Right cardiac atrium (tissue), 5 donors: ENCODE data around the gene MAT1A. TPM values are rescaled to one million over a fixed set of nuclear protein-coding genes. Genes with fewer than 3 reads are reported as not detected.
A peak's percentile ranks its signal among the peaks of the same experiment; 100 is the strongest.
"Not testable (repeated sequence)": the region's sequence is repeated elsewhere in the genome, so short reads cannot be mapped to it uniquely, and the experiment has no call there.

Experiments used
- ATAC-seq, 2 donors: fragments of 200-7000 bp; cut with Tn5 transposase; one replicate each; pipeline versions ENCODE4 v1.8.0 to v1.9.1; 2020; ENCODE audit warnings: moderate library complexity in 2 of 2, mild to moderate bottlenecking in 1 of 2
- DNase-seq, 3 donors: peaks; one replicate each; pipeline ENCODE4 v3.0.0-alpha.2; 2020
- H3K27ac ChIP-seq: one replicate; pipeline ENCODE4 v1.5.1; 2013; ENCODE audit warnings: mild to moderate bottlenecking, low read length, control low read depth, moderate library complexity
- H3K27me3 ChIP-seq: one replicate; pipeline ENCODE4 v1.6.1; 2013; ENCODE audit not compliant: control insufficient read depth, insufficient read depth
- H3K4me1 ChIP-seq: one replicate; pipeline ENCODE4 v1.6.1; 2013; ENCODE audit warnings: low read length; ENCODE audit not compliant: control insufficient read depth, insufficient read depth
- H3K4me3 ChIP-seq: one replicate; pipeline ENCODE4 v1.5.1; 2013; ENCODE audit warnings: low read length, control low read depth
- H3K9me3 ChIP-seq: one replicate; pipeline ENCODE4 v1.6.1; 2013; ENCODE audit warnings: low read length; ENCODE audit not compliant: control insufficient read depth
- WGBS: extraction: QIAGEN DNeasy Blood & Tissue Kit; methylation state at CpG from one replicate; pipeline ENCODE4 v1.1.7; 2013; 5-methylcytosine and 5-hydroxymethylcytosine counted together
- intact Hi-C, 4 donors: fragments of 100-400 bp; cut with DNase I; formaldehyde crosslinking; loops; one replicate each; pipeline versions ENCODE4 v1.11.0 to v1.14.0; 2022 to 2023
- polyA plus RNA-seq: library from polyadenylated mRNA; stranded (reverse); fragments of 200-250 nt; gene quantifications from one replicate; pipeline ENCODE4 v1.2.3, GENCODE V29; 2013
- total RNA-seq, 4 donors: library from RNA; stranded (reverse); fragmentation: NEBNext Ultra II Directional; extraction: Animal tissue kit (Norgen Biotek cat#: 25700); gene quantifications; one replicate each; pipeline ENCODE4 v1.2.1, GENCODE V29; 2021
- donor health status: healthy with polysubstance abuse.
- donor health status: DM: no; HTN: yes; CAD: no.
- donor health status: DM: no; HTN: no; CAD: no.
- donor health status: DM: no; HTN: yes; CAD: no; lungs with severe emphysema.
- donor health status: DM: yes; HTN: yes; CAD: no.

MAT1A gene
- total and polyA plus RNA-seq, 5 donors = 0.09 to 0.25 (median 0.16) TPM; not detected in 1

GRCh38 chr10:80249906-80250305 lies 39.6 kb downstream of the MAT1A start:
- DNase-seq, H3K27me3 ChIP-seq, H3K4me3 ChIP-seq, H3K4me1 ChIP-seq, H3K27ac ChIP-seq, H3K9me3 ChIP-seq, intact Hi-C loops: not testable (repeated sequence)
- WGBS = 40% methylated on average over 2 of the region's 4 CpGs
- ATAC-seq = peak in 1 of 2 donors; percentile 51

GRCh38 chr10:80247611-80248010 lies 41.8 kb downstream of the MAT1A start:
- ATAC-seq, H3K4me1 ChIP-seq, H3K27me3 ChIP-seq, H3K4me3 ChIP-seq, H3K27ac ChIP-seq, DNase-seq, intact Hi-C loops, H3K9me3 ChIP-seq: not testable (repeated sequence)
- WGBS = 93% methylated on average over 16 of the region's 20 CpGs

- ATAC-seq, H3K4me3 ChIP-seq, DNase-seq, H3K27me3 ChIP-seq, H3K9me3 ChIP-seq, intact Hi-C loops, H3K4me1 ChIP-seq, H3K27ac ChIP-seq: not testable (repeated sequence)
- WGBS = 88% methylated on average over 3 of the region's 3 CpGs
Measured at GRCh38 chr10:80244371-80244770, 45.1 kb downstream of the MAT1A start.

- DNase-seq, H3K9me3 ChIP-seq, H3K27me3 ChIP-seq, H3K4me1 ChIP-seq, intact Hi-C loops, ATAC-seq, H3K27ac ChIP-seq, H3K4me3 ChIP-seq: not testable (repeated sequence)
- 44% methylated on average over 2 of the region's 4 CpGs for WGBS
Measured at GRCh38 chr10:80242341-80242740, 47.1 kb downstream of the MAT1A start.

GRCh38 chr10:80236457-80236856 lies 53.0 kb downstream of the MAT1A start:
- intact Hi-C loops, H3K27ac ChIP-seq, H3K27me3 ChIP-seq, DNase-seq, H3K4me1 ChIP-seq, ATAC-seq, H3K4me3 ChIP-seq, H3K9me3 ChIP-seq: not testable (repeated sequence)
- 76% methylated on average over 5 of the region's 5 CpGs for WGBS

- H3K4me3 ChIP-seq, ATAC-seq, H3K27ac ChIP-seq, H3K27me3 ChIP-seq, H3K4me1 ChIP-seq, DNase-seq, H3K9me3 ChIP-seq, intact Hi-C loops: not testable (repeated sequence)
- WGBS = 84% methylated on average over 11 of the region's 11 CpGs
Measured at GRCh38 chr10:80234331-80235235, 54.9 kb downstream of the MAT1A start.

- H3K27ac ChIP-seq, intact Hi-C loops, H3K9me3 ChIP-seq, H3K4me3 ChIP-seq, DNase-seq, H3K4me1 ChIP-seq, ATAC-seq, H3K27me3 ChIP-seq: not testable (repeated sequence)
- WGBS = 70% methylated on average over 1 of the region's 1 CpG
Measured at GRCh38 chr10:80233871-80234270, 55.6 kb downstream of the MAT1A start.

- intact Hi-C loops, DNase-seq, H3K27ac ChIP-seq, H3K4me3 ChIP-seq, H3K9me3 ChIP-seq, H3K4me1 ChIP-seq, H3K27me3 ChIP-seq: not testable (repeated sequence)
- 73% methylated on average over 4 of the region's 4 CpGs for WGBS
- ATAC-seq = peak in 1 of 2 donors; percentile 39
Measured at GRCh38 chr10:80226723-80227122, 62.7 kb downstream of the MAT1A start.

- intact Hi-C loops = loop anchor here in 2 of 4 donors (5.0 kb wide), 2 partner anchors 76 to 166 kb away; no protein-coding TSS in a partner anchor
- H3K4me1 ChIP-seq, ATAC-seq, H3K4me3 ChIP-seq, H3K27ac ChIP-seq, DNase-seq, H3K27me3 ChIP-seq, H3K9me3 ChIP-seq: not testable (repeated sequence)
- 70% methylated on average over 2 of the region's 5 CpGs for WGBS
Measured at GRCh38 chr10:80223031-80223419, 66.4 kb downstream of the MAT1A start.
